ENCODE data around the gene FBXO42.
A peak's percentile ranks its signal among the peaks of the same experiment; 100 is the strongest.
"Not testable (repeated sequence)": the region's sequence is repeated elsewhere in the genome, so short reads cannot be mapped to it uniquely, and the experiment has no call there.

Gene FBXO42

DNA sequence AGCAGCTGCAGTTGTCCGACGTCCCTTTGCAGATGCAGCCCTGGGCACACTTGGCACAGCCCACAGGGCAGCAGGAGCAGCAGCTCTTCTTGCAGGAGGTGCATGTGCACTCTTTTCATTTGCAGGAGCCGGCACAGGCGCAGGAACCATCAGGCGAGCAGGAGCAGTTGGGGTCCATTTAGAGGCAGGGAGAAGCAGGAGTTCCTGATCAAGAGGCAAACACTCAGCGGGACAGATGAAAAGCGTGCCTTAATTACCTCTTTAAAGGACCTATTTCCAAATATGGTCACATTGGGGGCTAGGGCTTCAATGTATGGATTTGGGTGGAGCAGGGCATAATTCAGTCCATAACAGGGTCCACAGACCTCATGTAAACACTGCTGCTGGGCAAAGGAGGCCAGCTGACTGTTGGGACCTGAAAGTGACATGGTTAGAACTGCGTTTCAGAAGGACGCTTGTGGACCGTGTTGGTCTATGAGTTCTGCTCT lies 111.0 kb downstream of the FBXO42 start:
- DNase-seq = no peak

DNA sequence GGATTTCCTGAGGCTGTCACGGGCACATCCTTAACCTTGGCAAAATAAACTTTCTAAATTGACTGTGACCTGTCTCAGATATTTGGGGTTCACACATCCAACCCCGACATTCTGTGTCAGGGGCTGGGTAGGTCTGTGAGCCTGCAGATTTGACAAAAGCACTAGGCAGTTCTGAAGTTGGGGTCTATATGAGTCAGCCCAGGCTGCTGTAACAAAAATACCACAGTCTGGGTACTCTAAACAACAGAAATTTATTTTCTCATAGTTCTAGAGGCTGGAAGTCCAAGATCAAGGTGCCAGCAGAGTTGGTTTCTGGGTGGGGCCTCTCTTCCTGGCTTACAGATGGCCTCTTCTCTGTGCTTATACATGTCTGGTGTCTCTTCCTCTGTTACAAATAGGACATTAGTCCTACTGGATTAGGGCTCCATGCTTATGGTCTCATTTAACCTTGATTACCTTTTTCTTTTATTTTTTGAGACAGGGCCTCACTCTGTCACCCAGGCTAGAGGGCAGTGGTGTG lies 112.2 kb downstream of the FBXO42 start:
- no peak for DNase-seq

DNA sequence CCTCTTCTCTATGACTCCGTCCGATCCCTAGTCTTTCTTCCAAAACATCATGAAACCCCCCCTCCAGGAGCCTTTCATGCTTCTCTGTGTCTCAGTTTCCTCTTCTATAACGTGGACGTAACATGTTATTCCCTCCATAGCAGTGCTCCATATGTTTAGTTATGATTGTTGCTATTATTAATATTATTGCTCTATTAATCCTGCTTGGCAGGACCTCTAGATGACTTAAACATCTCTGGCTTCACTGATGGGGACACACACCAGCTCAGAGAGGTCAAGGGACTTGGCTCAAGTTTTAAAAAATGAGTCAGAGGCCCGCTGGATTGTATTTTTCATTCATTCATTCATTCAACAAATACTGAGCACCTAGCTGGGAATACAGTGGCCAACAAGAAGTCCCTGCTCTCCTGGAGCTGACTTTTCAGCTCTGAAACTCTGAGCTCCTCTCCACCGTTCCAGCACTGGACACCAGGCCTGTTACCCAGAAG lies 114.9 kb downstream of the FBXO42 start:
- DNase-seq = no peak

DNA sequence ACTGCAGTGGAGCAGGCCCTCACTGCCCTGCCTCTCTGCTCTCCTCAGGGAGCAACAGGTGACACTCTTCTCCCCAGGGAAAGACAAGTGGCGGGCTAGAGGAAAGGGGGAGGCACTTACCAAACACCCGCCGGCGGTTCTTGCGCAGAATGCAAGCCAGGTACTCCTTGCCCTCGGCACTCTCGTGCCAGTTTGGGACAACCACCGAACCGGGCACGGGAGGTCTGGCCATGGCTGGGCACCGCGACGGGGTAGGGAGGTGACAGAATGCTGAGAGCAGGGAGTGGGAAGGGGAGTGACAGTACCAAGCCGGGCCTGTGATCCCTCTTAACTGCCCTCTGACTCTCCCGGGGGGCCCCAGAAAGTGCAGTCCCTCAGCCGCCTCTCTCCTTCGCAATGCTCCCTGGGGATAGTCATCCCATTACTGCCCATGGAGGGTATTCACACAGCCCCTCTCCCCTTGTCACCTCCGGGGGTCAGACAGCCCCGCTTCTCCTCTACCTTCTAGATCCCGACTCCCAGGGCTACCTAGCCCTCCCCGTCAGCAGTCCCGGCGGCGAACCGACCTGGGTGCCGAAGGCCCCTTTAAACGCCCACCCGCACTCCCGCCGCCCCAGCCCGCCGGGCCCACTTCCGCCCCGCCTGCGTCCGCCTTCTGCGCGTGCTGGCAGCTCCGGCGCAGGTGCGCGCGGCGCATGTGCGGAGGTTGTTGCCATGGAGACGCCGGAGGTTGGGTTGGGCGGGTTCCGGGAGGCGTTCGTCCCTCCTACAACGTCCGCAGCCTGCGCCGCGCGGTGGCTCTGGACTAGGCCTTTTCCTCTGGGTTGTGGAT lies 115.6 kb downstream of the FBXO42 start, which contains the start of gene CPLANE2:
TSS of gene CPLANE2 (minus strand) at position 673 of the 832 bp plus-strand sequence. CDS start at position 232, 441 bp downstream.
- peak; percentile 92 to 94 (median 93) for DNase-seq

DNA sequence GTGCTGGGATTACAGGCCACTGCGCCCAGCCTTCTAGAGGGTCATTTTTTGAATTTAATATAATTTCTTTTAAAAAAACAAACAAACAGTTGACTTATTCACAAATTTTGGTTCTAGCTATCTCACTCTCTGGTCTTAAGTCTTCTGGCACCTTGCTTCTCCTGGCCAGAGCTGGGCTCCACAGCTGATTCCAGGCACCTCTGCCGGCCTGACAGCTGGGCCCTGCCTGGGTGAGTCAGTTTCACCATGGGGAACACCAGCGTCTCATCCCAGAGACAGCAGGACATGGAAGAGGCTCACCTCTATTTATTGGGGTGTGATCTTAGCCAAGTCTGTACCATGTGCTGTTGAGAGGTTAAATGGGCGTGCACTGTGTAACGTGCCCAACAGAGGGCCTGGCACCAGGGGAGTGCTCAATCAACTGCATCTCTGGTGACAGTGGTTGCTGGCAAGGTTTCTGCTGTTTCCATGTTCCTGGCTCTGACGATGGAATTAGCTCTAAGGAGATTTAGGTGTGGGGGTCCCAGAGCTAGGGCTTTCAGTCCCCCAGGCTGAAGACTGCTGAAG lies 116.3 kb downstream of the FBXO42 start:
- peak in 4 of 5 experiments; percentile 23 to 82 (median 42) for DNase-seq

DNA sequence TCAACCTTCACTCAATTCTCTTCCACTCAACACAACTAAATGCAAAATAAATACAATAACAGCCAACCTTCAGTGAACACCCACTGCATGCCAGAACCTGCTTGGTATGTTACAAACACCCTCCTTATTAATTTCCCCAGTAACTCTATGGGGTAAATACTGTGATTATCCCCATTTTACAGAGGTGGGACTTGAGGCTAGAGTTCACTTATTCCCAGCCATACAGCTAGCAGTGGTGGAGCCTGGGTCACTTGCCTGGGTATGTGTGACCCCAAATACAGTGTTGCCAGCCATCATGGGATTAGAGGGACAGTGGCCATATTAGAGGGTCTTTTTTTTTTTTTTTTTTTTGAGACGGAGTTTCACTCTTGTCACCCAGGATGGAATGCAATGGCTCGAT lies 116.9 kb downstream of the FBXO42 start:
- no peak for DNase-seq

DNA sequence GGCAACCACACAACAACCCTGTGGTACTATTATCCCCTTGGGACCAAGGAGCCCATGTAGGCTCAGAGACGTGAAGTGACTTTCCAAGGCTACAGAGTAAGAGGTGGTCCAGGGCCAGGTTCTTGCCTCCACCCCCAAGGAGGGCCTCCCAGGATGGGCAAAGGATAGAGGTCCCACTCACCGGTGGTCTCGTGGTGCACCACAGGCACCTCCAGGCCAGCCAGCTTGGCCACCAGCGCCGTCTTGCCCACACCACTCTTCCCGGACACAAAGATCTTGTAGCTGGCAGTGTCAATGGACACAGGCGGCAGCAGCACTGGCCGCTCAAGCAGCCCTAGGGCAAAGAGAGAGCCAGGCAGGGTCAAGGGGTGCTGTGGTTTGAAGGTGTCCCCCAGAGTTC lies 118.8 kb downstream of the FBXO42 start:
- no peak for DNase-seq

DNA sequence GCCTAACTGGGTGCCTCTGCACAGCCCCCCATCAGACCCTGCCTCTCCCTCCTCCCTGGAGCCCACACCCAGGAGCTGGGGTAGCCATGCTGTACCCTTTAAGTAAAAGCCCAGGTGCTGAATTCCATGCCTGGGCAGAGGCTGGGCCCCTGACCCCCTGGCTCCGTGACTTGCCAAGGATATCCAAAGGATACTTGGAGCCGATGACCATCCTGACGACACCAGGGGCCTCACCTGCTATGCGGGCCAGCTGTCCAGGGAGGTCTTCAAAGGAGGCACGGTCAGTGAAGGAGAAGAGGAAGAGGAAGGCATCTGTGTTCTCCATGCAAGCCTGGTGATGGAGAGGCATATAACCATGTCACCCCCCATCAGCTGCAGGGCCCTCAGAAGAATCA lies 120.0 kb downstream of the FBXO42 start:
- DNase-seq = no peak

DNA sequence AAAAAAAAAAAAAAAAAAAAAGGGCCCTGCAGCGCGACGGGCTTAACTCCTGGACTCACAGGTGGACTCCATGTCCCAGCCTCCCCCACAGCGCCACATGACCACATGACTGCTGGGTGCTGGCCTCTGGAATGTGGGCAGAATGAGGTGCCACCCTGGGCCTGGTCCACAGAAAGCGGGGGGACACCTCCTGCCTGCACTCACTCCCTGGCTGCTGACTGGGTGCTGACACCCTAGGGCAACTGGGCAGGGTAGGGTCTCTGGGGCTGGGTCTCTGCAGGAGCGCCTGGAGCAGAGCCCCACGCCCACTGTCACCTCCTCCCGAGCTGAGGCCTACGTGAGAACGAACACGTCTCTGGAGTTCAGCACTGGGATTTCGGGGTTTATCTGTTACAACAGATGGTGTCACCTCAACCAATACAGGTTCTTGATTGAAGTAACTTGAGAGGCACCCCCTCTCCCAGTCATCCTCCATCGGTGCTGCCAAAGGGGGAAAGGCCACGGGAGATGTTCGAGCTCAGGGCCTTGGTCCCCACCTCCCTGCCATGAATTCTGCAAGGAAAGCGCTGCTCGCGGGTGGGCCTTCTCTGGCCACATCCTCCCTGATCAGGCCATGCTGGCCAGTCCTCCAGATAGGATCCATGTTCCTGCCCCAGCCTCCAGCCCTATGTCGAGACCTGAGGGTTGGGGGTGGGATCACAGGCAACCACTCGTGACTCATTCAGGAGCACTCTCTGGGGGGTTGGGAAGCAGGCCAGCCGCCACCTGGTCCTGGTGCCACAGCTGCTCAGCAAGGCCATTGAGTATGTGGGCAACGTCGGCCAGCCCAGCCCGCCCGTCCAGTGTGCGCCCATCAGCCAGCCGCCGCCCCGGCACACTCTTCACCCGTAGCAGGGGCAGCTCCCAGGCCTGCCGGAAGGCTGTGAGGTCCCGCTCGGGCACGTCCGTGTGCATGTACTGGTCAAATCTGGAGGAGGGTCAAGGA lies 120.7 kb downstream of the FBXO42 start:
- DNase-seq = no peak

DNA sequence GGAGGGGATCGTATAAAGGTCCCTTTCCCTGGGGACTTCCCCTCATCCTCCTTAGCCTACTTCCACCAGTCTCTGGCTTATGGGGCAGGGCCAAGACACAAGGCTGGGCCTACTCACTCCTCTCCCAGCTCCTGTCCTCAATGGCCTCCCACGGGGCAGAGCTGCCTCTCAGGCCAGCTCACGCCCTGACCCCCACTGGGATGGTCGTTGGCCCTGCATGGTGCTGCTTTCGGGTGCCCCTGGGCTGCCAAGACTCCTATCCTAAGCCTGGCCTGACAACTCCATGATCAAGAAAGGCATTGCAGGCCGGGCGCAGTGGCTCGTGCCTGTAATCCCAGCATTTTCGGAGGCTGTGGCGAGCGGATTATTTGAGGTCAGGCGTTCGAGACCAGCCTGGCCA lies 121.5 kb downstream of the FBXO42 start:
- no peak for DNase-seq

DNA sequence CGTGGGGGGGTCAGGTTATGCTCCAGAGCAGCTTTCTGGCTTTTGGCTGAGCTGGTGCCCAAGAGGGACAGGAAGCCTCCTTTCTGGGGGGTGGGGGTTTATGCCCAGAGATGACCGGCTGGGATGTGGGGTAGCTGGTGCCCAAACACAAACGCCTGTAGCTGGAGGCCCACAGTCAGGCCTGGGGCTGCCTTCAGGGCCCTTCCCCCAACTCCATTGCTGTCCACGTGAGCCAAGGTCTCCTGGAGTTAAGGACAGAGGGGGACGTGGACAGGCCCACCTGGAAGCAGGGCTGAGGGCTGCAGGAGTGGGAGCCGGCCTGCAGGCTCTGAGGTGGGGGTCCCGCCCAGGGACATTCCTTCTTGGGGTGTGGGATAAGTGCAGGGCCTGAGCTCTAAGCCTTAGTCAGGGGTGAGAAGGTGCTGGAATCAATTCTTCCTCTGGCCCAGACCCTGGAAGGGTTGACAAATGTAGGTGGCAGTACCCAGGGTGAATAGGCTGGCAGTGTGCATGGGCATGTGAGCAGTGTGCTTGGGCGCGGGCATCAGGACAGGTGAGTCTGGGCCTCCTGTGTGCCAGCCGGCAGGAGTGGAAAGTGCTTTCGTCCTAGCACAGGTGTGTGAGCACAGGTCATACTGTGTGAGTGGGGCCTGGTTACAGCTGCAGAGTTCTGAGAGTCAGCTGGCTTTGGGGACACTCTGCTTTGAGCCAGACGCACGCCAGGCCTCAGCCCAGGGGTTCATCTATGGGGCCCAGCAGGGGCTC lies 122.1 kb downstream of the FBXO42 start:
- DNase-seq = no peak

DNA sequence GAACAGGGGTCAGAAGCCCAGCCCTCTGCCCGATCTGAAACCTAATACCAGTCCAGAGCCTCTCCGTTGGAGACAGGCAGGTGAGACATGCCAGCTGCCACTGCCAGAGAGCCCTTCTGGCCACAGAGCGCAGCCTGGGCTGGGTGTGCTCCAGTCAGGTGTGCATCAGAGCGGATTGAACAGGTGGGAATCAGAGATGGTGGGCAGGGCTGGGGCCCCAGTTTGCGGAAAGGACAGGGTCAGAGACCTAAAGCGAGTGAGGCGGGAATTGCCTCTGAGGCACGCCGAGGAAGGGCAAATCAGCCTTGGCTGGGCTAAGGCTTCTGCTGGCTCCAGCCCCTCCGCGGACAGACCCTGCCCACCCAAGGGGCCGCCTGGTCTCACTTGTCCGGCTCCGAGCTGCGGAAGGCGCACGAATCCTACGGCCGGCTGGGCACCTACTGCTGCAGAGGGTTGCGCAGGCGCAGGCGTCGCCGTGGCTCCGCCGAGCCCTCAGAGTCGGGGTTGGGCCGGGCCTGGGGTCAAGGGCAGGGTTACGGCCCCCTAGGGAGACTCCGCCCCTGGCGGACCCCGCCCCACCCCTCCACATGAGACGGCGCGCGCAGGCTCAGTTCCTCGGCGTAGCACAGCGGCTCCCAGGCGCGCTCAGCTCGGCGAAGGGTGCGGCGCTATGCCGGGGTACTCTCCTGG lies 125.6 kb downstream of the FBXO42 start:
- no peak for DNase-seq

DNA sequence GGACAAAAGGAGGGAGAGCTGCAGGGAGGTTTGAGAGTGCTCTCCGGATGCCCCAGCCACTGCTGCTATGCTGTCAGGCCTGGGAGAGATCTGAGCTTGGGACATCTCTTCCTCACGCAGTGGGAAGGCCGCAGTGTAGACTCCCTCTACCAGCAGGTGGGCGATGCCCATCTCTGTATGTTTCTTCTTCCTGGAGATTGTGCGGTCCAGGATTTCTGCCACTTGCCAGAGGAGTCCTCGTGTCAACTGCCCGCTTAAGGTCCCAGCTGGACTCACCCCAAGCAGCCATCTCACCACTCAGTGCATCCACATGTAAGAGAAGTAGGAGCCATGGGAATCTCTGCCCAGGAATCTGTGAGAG lies 126.2 kb downstream of the FBXO42 start:
- no peak for DNase-seq

DNA sequence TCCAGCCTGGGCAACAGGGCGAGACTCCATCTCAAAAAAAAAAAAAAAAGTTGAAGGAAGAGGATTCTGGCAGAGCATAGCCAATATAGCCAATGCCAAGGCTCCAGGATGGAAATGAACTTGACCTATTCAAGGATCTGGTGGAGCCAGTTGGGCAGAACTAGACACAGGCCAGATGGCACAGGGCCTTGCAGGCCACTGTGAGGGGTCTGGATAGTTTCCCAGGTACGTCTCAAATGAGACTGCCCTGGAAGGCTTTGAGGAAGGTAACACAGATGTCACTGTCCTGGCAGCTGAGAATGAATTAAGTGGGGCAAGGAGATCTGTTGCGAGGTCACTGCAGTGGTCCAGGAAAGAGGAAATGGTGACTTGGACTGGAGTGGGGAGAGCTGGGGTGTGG lies 127.8 kb downstream of the FBXO42 start:
- DNase-seq = no peak

DNA sequence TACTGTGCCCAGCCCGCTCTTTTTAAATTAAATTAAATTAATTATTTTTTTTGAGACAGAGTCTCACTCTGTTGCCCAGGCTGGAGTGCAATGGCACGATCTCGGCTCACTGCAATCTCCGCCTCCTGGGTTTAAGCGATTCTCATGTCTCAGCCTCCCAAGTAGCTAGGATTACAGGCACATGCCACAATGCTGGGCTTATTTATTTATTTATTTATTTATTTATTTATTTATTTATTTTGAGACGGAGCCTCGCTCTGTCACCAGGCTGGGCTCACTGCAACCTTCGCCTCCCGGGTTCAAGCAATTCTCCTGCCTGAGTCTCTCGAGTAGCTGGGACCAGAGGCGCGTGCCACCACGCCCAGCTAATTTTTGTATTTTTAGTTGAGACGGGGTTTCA lies 129.6 kb downstream of the FBXO42 start:
- not testable (repeated sequence) for DNase-seq

DNA sequence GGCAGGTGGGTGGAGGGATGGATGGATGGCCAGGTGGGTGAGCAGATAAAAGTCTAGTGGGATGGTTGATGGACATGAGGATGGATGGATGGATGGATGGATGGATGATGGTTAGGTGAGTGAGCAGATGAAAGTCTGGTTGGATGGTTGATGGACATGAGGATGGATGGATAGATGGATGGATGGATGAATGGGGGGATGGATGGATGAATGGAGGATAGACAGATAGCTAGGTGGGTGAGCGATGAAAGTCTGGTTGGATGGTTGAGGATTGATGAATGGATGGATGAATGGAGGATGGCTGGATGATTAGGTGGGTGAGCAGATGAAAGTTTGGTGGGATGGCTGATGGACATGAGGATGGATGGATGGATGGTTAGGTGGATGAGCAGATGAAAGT lies 130.8 kb downstream of the FBXO42 start:
- no peak for DNase-seq

DNA sequence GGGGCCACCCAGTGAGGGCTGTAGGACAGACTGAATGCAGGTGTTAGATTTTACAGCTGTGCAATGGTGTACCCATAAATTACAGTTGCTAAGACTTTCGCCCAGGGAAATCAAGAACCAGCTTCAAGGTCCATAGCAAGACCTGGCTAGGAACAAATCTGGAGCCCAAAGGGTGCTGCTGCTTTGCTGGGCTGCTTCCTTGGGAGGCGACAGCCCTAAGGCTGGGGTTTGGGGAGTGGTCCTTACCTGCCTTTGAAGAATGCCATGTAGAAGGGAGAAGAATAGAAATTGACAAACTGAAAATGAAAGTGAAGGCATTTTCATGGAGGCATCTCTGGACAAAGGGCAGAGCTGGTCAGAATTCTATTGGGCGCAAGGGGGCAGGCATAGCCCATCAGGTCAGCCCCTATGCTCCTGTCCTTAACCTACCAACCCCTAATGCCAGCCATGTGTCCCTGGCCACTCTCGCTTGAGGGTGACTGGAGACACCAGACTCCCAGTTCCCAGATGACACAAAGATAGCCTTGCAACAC lies 132.2 kb downstream of the FBXO42 start:
- DNase-seq = no peak

DNA sequence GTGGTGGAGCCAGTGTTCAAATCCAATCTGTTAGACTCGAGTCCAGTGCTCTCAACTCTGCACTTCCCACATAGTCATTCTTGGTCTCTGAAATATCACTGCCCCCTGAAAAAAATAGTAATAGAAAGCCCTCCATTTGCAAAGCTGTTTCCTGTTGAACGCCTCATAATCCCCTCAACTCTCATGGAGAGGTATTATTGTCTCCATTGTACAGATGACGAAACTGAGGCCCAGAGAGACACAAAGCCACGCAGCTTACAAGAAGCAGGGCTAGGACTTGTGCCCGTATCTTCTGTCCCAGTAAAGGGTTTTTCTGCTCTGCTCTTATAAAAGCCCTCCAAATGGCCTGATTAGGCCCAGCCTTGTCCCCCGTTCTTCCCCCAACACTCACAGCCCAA lies 133.6 kb downstream of the FBXO42 start:
- DNase-seq = no peak

DNA sequence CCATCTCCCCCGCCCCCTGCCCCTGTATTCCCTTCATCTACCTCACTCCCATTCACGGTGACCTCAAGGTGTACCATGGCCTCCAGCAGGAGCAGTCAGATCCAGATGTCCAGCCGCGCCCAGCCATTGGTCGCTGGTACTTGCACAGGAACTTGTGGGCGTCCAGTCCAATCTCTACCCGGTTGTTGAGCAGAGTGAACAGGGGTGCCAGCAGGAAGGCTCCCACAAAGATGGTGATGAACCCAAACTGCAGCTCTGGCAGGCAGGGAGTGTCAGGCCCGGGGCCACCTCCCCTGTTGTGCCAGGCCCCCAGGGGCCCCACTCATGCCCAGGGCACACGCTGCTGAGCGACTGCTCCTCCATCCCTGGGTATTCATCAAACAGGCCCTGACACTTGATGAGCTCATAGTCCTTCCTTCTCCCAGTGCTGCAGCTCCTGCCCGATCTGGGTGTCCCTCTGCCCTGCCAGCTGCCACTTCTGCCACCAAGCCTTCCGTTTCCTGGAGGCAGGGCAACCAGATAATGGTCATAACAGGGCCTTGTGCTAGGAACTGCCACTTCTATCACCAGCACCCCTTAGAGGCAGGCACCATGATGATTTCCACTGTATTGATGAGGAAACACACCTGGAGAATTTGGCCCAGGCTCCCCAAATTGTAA lies 134.1 kb downstream of the FBXO42 start:
- no peak for DNase-seq

DNA sequence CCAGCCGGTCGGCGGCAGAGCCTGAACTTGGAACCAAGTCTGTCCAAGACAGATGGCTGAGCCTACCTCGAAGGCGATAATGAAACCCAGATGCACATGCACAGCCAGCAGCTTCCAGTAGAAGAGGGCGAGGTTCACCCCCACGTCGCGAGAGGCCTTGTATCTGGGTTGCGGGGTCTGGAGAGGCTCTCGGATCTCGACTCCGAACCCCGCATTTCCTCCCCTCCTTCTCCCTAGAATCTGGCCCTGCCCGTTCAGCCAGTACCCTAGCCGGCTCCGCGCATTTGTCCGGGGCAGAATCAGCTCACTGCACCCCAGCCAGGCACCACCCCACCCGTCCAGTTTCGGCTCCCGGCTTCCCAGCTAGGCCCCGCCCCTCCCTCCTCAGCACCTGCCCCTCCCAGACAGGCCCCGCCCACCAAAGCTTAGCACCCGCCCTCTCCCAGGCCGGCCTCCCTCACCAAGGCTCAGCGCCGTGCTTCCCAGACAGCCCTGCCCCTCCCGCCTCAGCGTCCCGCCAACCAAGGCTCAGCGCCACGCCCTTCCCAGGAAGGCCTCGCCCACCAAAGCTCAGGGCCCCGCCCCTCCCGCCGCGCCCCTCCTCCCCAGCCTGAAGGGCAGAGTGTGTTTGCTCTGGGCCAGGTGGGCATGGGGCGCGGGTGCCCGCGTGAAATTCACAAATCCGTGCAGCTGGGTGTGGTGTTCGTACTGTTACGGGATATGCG lies 135.1 kb downstream of the FBXO42 start:
- DNase-seq = peak; percentile 88 to 93 (median 92)

Data from T-helper 2 cell (primary cell).